Mononuclear cell (primary cell): ENCODE data around the gene RNF4. TPM values are rescaled to one million over a fixed set of nuclear protein-coding genes. Genes with fewer than 3 reads are reported as not detected.

Source experiments
- H3K27me3 ChIP-seq: 2 replicates; pipeline ENCODE4 v1.6.0; 2011; ENCODE audit warnings: low read length, control low read depth; ENCODE audit not compliant: insufficient read depth
- H3K4me1 ChIP-seq: 2 replicates; pipeline ENCODE4 v1.5.1; 2011; ENCODE audit warnings: mild to moderate bottlenecking, low read length, control low read depth; ENCODE audit not compliant: insufficient read depth
- H3K4me3 ChIP-seq: 2 replicates; pipeline ENCODE4 v1.5.1; 2011; ENCODE audit warnings: mild to moderate bottlenecking, low read length, moderate library complexity
- H3K9me3 ChIP-seq: 2 replicates; pipeline ENCODE4 v1.5.1; 2011; ENCODE audit warnings: low read depth, mild to moderate bottlenecking, control low read depth, low read length
- total RNA-seq: library from RNA; depleted of rRNA; stranded (reverse); fragments of >200 nt; gene quantifications from one replicate; pipeline ENCODE4 v1.2.3, GENCODE V29; 2012

RNF4 gene
- total RNA-seq, 1 donor: 126 TPM

DNA sequence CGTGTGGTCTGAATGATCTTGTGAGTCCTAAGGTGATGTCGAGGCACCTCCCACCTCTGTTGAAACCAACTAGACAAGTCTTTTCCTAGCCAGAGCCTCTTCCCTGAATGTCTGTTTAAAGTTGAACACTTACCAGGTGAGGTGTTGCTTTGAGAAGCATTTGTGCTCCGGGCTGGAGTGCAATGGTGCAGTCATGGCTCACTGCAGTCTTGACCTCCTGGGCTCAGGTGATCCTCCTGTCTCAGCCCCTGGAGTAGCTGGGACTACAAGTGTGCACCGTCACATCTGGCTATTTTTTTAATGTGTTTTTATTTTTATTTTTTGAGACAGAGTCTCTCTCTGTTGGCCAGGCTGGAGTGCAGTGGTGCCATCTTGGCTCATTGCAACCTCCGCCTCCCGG, 18.1 kb downstream of the RNF4 start:
- Histone ChIP-seq H3K4me3 (no peak overlapping the region), H3K9me3 (no peaks in the 10 kb centered on the region), H3K27me3 (no peaks in the 10 kb centered on the region), H3K4me1 (peaks cover 73% of the 10 kb centered on the region)

DNA sequence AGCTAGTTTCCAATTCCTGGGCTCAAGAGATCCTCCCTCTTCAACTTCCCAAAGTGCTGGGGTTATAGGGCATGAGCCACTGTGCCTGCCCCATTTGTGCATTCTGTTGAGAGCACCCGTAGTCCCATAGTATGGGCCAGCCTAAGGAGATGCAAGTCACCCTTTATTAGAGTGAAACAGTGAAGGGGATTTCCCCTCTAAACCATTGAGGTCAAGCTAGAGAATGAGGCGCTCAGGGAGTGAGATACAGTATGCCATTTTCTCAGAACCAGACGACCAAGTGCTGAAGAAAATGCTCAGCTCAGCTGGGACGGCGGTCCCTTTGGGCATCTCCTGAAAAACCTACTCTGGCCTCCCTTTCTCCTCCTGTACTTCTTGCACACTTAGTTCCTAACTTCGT, 18.7 kb downstream of the RNF4 start:
- H3K27me3 ChIP-seq: no peaks in the 10 kb centered on the region
- no peaks in the 10 kb centered on the region for H3K9me3 ChIP-seq
- peaks cover 67% of the 10 kb centered on the region for H3K4me1 ChIP-seq
- H3K4me3 ChIP-seq: no peak overlapping the region

DNA sequence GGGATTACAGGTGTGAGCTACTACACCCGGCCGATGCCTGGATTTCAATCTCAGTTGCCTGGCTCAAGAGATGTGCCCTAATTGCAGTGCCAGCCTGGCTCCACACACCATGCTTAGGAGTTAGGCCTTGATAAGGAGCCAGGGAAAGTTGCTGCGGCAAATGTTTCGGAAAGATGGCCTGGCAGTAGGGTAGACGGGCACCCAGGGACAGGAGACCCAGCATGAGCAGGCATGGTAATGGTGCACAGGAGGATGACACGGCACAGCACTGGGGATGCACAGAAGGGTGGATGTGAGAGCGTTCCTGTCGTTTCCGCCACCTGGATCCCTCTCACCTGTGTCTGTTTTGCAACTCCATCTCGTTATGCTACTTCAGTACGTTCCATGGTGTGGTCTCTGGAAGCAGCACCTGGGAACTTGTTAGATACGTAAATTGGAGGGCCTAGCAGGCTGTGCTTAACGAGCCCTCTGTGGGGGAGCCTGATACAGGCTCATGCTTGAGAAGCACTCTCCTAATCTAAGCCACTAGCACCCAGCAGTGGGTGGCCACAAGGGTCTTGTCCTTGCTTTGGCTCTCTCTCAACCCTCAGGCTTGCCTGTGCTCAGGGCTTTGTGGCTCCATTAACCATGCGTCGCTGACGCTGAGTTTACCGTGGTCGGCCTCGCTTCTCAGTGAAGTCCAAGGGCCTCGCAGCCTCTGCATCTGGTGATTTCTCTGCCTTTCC, 20.3 kb downstream of the RNF4 start:
- Histone ChIP-seq H3K27me3 (no peaks in the 10 kb centered on the region), H3K9me3 (no peaks in the 10 kb centered on the region), H3K4me1 (peaks cover 51% of the 10 kb centered on the region), H3K4me3 (no peak overlapping the region)

GRCh38 chr4:2489841-2490552, 21.1 kb downstream of the RNF4 start:
- Histone ChIP-seq H3K27me3 (no peaks in the 10 kb centered on the region), H3K9me3 (no peaks in the 10 kb centered on the region), H3K4me1 (peaks cover 44% of the 10 kb centered on the region), H3K4me3 (no peak overlapping the region)

- H3K27me3 ChIP-seq: no peaks in the 10 kb centered on the region
- H3K9me3 ChIP-seq: no peaks in the 10 kb centered on the region
- H3K4me3 ChIP-seq: no peak overlapping the region
- H3K4me1 ChIP-seq: peaks cover 27% of the 10 kb centered on the region
Observed at GRCh38 chr4:2492970-2493369, 24.1 kb downstream of the RNF4 start.

DNA sequence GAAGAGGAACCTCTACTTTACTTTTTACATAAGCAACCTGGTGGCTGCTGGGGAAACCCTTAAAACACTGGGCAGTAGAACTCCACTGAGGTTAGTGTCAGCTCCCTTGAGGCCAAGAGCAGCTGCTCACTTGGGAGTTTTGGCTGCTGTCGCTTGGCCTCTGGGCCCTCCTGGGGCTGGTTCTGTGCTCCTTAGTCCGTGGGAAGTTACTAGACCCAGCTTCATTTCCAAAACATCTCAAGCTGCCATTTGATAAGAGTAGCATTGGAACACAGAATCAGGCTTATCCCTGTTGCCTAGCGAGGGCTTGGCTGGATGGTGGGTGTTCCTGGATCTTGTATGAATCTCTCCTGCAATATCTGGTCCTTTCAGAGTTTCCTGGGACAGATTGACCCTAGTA, 26.1 kb downstream of the RNF4 start:
- Histone ChIP-seq H3K27me3 (no peaks in the 10 kb centered on the region), H3K4me3 (no peak overlapping the region), H3K4me1 (peaks cover 21% of the 10 kb centered on the region), H3K9me3 (no peaks in the 10 kb centered on the region)

DNA sequence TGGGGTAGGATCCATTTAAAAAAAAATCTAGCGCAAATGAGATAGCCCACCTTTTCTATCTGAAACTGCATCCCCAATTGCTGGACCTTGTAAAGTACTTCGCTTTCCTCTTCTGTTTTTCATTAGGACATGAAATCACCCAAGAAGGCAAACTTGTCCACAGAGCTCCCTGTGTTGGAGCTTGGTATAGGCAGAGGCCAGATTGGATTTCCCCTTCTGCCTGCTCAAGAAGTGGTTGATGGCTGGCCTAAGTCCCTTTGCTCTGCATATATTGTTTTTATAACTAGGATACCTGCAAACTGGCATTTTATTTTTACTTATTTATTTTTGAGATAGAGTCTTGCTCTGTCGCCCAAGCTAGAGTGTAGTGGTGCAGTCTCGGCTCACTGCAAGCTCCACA, 28.4 kb downstream of the RNF4 start:
- no peak overlapping the region for H3K4me3 ChIP-seq
- H3K4me1 ChIP-seq: peaks cover 20% of the 10 kb centered on the region
- H3K9me3 ChIP-seq: no peaks in the 10 kb centered on the region
- H3K27me3 ChIP-seq: no peaks in the 10 kb centered on the region

DNA sequence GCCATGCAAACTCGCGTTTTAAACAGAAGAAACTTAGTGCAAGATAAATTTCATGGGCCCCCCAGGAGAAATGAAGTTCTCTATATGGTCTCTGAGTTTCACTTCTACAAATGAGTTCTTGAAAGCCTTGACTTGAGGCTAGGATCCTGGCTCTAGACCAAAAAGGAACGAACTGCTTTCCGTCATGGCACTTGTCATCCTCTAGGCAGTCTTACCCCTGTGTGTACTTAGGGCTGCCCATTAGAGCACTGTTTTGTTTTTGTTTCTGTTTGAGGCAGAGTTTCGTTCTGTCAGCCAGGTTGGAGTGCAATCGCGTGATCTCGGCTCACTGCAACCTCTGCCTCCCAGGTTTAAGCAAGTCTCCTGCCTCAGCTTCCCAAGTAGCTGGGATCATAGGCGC, 29.0 kb downstream of the RNF4 start:
- H3K27me3 ChIP-seq: no peaks in the 10 kb centered on the region
- H3K4me1 ChIP-seq: peaks cover 20% of the 10 kb centered on the region
- no peaks in the 10 kb centered on the region for H3K9me3 ChIP-seq
- H3K4me3 ChIP-seq: no peak overlapping the region

GRCh38 chr4:2500547-2500946, 31.6 kb downstream of the RNF4 start:
- Histone ChIP-seq H3K27me3 (no peaks in the 10 kb centered on the region), H3K4me1 (peaks cover 20% of the 10 kb centered on the region), H3K4me3 (no peak overlapping the region), H3K9me3 (no peaks in the 10 kb centered on the region)

- H3K4me3 ChIP-seq: no peak overlapping the region
- no peaks in the 10 kb centered on the region for H3K9me3 ChIP-seq
- peaks cover 20% of the 10 kb centered on the region for H3K4me1 ChIP-seq
- H3K27me3 ChIP-seq: no peaks in the 10 kb centered on the region
Observed at GRCh38 chr4:2501034-2501594, 32.2 kb downstream of the RNF4 start.

DNA sequence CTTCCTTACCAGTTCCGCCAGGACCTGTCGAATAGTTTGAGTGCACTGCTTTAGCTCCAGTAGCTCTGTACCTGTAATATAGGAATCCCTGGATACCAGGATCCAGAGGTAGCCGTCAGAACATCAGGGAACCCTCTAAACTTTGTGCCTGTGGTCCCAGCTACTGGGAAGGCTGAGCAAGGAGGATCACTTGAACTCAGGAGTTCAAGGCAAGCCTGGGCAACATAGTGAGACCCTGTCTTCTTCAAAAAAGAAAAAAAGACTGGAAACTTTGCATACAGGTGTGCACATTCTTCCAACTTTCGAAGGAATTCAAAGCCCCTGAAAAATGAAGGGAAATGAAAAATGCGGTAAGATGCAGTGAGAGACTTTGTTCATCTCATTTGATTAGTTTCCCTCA, 34.9 kb downstream of the RNF4 start:
- Histone ChIP-seq H3K9me3 (no peaks in the 10 kb centered on the region), H3K27me3 (no peaks in the 10 kb centered on the region), H3K4me3 (no peak overlapping the region), H3K4me1 (no peaks in the 10 kb centered on the region)

DNA sequence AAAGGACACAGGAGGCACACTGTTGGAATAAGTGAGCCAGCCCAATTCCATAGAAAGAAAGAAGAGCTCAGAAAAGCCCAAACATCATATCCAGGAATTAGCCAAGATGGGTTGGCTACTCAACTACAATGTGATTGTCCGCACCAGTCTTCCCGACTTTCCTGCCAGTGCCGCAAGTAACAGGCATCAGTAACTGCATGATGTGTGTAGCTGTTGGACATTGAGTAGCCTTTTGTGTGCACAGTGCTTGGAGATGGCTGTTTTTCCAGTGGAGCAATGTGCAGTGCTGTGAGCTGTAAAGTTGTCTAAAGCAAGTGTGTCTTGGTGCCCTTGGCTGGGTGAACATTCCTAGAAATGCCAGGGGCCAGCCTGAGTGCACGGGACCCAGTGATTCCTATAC, 38.4 kb downstream of the RNF4 start:
- Histone ChIP-seq H3K4me1 (peaks cover 7% of the 10 kb centered on the region), H3K9me3 (no peaks in the 10 kb centered on the region), H3K27me3 (no peaks in the 10 kb centered on the region), H3K4me3 (no peak overlapping the region)

DNA sequence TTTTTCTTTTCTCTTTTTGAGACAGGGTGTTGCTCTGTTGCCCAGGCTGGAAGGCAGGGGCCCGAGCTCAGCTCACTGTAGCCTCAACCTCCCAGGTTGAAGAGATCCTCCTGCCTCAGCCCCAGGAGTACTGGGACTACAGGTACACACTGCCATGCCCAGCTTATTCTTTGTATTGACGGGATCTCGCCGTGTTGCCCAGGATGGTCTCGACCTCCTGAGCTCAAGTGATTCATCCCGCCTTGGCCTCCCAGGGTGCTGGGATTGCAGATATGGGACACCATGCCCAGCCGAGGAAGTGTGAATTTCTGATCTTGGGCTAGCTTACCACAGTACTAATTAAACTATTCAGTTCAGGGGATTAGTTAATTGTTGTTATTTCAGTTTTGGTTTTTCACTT, 38.9 kb downstream of the RNF4 start:
- no peak overlapping the region for H3K4me3 ChIP-seq
- H3K27me3 ChIP-seq: no peaks in the 10 kb centered on the region
- peaks cover 7% of the 10 kb centered on the region for H3K4me1 ChIP-seq
- H3K9me3 ChIP-seq: no peaks in the 10 kb centered on the region

GRCh38 chr4:2510351-2511259, 41.7 kb downstream of the RNF4 start:
- no peaks in the 10 kb centered on the region for H3K9me3 ChIP-seq
- H3K4me1 ChIP-seq: peaks cover 7% of the 10 kb centered on the region
- H3K27me3 ChIP-seq: no peaks in the 10 kb centered on the region
- H3K4me3 ChIP-seq: no peak overlapping the region

DNA sequence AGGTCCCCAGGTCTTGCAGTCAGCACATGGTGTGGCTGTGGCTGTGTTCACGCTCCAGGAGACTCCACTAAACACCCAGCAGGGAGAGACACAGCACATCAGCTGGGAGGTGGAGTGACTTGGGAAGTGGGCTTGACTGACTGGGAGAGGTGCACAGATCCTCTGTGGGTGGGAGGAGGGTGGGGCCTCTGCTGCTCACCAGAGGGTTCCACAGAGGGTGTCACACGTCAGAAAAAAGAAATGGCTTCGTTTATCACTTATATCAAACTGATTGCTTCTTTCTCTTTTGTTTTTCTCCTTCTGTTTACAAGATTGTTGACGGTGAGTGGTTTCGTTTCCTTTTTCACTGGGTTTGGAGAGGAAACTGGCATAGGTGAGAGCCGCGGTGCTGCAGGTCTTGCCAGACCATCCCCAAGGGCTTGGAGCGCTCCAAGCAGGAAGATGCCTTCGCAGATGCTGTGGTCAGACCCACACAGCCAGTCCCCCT, 42.8 kb downstream of the RNF4 start:
- H3K4me3 ChIP-seq: no peak overlapping the region
- H3K27me3 ChIP-seq: no peaks in the 10 kb centered on the region
- H3K9me3 ChIP-seq: no peaks in the 10 kb centered on the region
- peaks cover 7% of the 10 kb centered on the region for H3K4me1 ChIP-seq
